Kidney glomerular epithelial cell (primary cell): ENCODE data around the gene INTS15.

Experiments used
- DNase-seq: peaks from one replicate; lab custom pipeline; 2025; lab: John Stamatoyannopoulos, UW

Gene INTS15

DNA sequence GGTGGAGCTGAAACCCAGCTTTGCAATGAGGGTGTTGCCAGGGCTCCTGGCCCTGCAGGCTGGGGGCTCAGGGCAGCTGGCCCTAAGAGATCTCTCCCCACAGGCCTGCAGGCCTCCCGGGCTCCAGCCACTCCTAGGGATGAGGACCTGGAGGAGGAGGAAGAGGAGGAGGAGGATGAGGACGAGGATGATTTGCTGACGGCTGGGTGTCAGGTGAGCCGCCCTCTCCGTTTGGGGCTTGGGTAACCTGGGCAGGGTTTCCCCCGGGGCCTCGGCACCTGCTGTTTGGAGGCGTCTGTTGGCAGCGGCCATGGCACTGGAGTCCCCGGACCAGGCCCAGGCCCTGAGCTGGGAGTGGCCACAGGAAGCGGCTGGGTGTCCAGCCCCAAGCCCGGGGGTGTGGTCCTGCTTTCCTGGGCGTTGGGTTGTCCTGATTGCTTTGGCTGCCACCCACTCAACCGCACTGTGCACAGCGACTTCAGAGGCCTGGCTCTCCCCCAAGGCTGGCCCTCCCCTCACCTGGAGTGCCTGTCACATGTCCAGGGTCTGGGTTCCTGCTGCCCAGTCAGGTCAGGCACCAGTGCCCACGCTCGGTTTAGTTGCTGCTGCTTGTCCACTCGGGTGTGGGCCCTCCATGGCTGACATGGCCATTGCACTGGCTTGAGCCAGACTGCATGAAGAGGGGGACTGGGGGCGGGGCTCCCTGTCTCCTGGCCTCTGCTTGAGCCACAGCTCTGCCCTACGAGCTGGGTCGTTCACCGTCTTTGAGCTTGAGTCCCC lies 53.2 kb downstream of the INTS15 start:
- DNase-seq = no peak

GRCh38 chr7:6643915-6644625 lies 54.2 kb downstream of the INTS15 start:
- DNase-seq = no peak

GRCh38 chr7:6644728-6645127 lies 54.9 kb downstream of the INTS15 start:
- DNase-seq = no peak

DNA sequence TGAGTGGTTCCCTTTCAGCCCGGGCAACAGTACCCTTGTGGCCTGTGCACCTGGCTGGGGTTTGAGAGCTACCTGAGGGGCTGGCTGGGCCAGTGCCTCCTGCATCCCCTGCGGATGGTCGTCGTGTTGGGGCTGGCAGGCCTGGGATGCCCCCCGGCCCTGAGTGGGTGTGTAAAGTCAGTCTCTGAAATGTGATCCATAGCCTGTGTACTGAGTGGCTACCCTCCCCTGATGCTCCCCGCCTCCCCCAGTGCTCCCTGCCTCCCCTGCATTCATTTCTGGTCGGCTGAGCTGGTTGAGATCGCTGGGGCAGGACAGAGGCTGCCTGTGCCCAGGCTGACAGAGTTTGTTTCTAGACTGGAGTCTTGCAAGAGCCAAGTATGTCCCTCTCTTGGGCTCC lies 56.6 kb downstream of the INTS15 start:
- DNase-seq = no peak

- DNase-seq = no peak
Measured at GRCh38 chr7:6647080-6647479, 57.3 kb downstream of the INTS15 start.

- DNase-seq = no peak
Measured at GRCh38 chr7:6647541-6647940, 57.7 kb downstream of the INTS15 start.

DNA sequence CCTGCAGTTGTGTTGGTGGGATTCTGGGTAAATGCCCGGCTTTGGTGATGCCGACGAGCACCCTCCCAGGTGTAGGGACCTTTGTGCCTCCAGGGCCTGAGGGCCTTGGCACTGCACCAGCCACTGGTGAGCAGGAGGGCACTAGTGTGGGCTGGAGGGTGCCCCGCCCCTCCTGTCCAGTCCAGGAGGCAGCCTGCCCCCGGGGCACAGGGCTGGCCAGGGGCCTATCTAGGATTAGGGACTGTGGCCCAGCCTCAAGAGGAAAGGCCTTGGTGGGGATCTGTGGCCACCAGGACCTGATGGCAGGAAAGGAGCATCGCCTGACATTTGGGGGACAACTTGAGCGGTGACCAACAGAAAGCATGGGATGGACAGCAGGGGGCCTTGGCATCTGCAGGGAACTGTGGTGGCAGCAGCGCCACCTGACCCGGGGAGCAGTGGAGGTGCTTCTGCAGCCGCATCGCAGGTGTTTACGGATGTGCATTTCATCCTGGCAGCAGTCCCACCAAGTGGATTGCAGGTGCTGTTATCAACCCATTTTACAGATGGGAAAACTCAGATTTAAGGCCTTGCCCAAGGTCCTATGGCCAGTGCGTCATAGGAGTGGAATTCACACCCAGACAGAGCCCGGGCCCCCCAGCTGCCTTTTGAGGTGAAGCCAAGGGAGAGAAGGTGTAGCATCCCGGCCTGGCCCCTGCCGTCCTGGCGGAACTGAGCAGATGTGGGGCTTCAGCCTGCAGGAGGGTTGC lies 58.4 kb downstream of the INTS15 start:
- DNase-seq = no peak

- DNase-seq = no peak
Measured at GRCh38 chr7:6648815-6649104, 58.9 kb downstream of the INTS15 start.

- DNase-seq = no peak
Measured at GRCh38 chr7:6649241-6649961, 59.6 kb downstream of the INTS15 start.

- DNase-seq = no peak
Measured at GRCh38 chr7:6650086-6650485, 60.3 kb downstream of the INTS15 start.

DNA sequence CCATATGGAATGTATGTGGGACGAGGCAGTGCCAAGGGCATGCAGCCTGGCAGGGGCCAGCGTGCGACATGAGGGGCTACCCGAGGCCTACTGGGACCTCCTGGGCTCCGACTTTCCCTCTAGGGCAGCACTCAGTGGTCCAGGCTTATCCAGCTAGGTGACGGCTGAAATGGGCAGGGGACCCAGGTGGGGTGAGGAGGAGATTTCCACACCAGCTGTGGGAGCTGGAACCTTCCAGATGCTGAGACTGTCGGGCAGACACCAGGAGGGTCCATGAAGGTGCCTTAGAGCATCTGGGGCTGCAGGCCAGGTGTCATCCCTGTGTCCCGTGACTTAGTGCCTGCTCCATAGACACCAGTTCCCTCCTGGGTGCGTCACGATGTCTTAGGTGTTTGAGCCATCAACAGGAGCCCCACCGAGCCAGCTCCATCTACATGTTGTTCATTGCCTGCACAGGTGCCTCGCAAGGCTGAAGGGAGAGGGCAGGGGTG lies 60.7 kb downstream of the INTS15 start:
- DNase-seq = no peak

- no peak for DNase-seq
Measured at GRCh38 chr7:6651851-6652445, 62.1 kb downstream of the INTS15 start.

- no peak for DNase-seq
Measured at GRCh38 chr7:6652446-6653011, 62.7 kb downstream of the INTS15 start.

- no peak for DNase-seq
Measured at GRCh38 chr7:6653071-6654003, 63.5 kb downstream of the INTS15 start.

GRCh38 chr7:6654113-6654841 lies 64.5 kb downstream of the INTS15 start:
- no peak for DNase-seq

DNA sequence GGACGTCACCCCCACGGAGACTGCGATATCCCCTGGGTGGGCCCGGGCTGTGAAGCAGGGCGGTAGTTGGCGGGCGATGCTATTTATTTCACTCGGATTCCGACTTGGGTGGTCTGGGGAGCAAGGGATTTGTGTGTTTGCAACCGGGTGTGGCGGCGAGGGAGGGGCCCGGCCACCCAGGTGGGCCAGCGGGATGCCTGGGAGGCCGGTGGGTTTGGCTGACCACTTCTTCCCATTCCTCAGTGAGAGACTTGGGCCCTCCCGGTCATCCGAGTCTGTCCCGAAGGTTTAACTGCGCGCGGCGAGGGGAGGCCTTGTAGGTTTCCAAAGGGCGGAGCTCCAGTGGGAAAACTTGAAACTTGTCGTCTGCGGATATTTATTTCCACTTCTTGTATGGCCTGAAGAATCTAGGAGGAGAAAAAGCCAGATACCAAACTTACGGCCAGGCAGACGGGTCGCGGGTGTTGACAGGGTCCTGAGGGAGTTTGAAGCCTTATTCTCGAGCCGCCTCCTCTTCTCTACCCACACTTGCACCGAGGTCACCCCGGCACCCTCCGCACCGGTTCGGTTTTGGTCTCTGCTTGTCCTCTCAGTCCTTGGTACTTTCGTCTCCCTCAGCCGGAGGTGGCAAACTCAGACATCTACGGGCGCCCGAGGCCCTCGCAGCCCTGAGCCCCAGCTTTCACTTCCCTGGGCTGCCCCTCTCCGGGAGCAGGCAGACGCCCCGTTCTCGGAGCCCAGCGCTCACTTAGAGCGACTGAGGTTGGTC lies 65.2 kb downstream of the INTS15 start:
- no peak for DNase-seq

GRCh38 chr7:6655636-6656385 lies 66.0 kb downstream of the INTS15 start:
- no peak for DNase-seq

DNA sequence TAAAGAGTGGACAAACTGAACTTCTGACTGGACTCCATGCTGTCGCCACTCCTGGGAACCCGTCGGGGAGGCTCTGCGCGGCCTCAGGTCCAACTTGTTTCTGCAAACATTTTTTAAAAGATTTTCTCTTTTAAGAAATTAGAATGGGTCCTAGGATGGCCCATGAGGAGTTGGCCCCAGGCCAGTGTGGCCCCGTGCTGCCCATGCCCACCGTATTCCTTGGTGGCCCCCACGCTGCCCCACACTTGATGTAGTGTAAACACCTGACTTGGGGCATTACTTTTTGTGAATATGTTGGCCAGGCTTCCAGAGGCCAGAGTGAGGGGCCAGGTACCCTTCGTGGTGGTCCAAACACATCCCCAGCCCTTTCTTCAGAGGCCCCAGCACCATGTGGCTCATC lies 66.6 kb downstream of the INTS15 start:
- no peak for DNase-seq
